Central memory CD8-positive, alpha-beta T cell (primary cell): Measurements from ENCODE around the gene DGKH.

Experiments used
- ATAC-seq: fragments of 150-1000 bp; cut with Tn5 transposase; replicated peaks from 2 replicates; pipeline ENCODE4 v1.10.0; 2022; ENCODE audit warnings: mild to moderate bottlenecking, moderate FRiP score, moderate number of reproducible peaks; ENCODE audit not compliant: poor library complexity, severe bottlenecking; ENCODE audit errors: extremely low read depth
- DNase-seq, 2 donors: peaks; one replicate each; pipeline ENCODE4 v3.0.0; 2021; ENCODE audit warnings: low spot score in 2 of 2
- H3K27ac Mint-ChIP-seq: one replicate; pipeline ENCODE4 v1.8.0; 2022; ENCODE audit warnings: low read depth, mild to moderate bottlenecking, moderate library complexity, mixed read lengths
- H3K27me3 Mint-ChIP-seq: one replicate; pipeline ENCODE4 v1.8.0; 2022; ENCODE audit warnings: mixed read lengths
- H3K36me3 Mint-ChIP-seq: one replicate; pipeline ENCODE4 v1.8.0; 2022; ENCODE audit warnings: mild to moderate bottlenecking, moderate library complexity, mixed read lengths; ENCODE audit not compliant: insufficient read depth
- H3K4me1 Mint-ChIP-seq: one replicate; pipeline ENCODE4 v1.8.0; 2022; ENCODE audit warnings: mixed read lengths
- H3K4me3 Mint-ChIP-seq: one replicate; pipeline ENCODE4 v1.8.0; 2022; ENCODE audit warnings: mild to moderate bottlenecking, moderate library complexity, mixed read lengths
- H3K9me3 Mint-ChIP-seq: one replicate; pipeline ENCODE4 v1.8.0; 2022; ENCODE audit warnings: mixed read lengths

DGKH gene

GRCh38 chr13:42048342-42048683, at the start of gene DGKH:
Gene DGKH, plus strand, starts transcription at chr13:42048648. Its CDS starts 126 bp downstream, at chr13:42048774.
- H3K4me1 Mint-ChIP-seq, result peaks cover 8% of the 10 kb centered on the region
- H3K4me3 Mint-ChIP-seq, result peak within 1 kb of the TSS; percentile 89
- no peaks in the 10 kb centered on the region for H3K27me3 Mint-ChIP-seq
- H3K9me3 Mint-ChIP-seq, result no peaks in the 10 kb centered on the region
- DNase-seq, result no peak
- H3K27ac Mint-ChIP-seq, result peak within 1 kb of the TSS; percentile 68
- peak; percentile 49 for ATAC-seq
- H3K36me3 Mint-ChIP-seq, result no peaks in the 10 kb centered on the region

GRCh38 chr13:42000846-42001245, 47.6 kb upstream of the DGKH start:
- no peak for ATAC-seq
- Mint-ChIP-seq H3K4me1 (no peaks in the 10 kb centered on the region), H3K4me3 (no peak overlapping the region), H3K36me3 (peaks cover 2% of the 10 kb centered on the region), H3K27me3 (peaks cover 24% of the 10 kb centered on the region), H3K9me3 (no peaks in the 10 kb centered on the region), H3K27ac (no peak overlapping the region)
- DNase-seq, result no peak

DNA sequence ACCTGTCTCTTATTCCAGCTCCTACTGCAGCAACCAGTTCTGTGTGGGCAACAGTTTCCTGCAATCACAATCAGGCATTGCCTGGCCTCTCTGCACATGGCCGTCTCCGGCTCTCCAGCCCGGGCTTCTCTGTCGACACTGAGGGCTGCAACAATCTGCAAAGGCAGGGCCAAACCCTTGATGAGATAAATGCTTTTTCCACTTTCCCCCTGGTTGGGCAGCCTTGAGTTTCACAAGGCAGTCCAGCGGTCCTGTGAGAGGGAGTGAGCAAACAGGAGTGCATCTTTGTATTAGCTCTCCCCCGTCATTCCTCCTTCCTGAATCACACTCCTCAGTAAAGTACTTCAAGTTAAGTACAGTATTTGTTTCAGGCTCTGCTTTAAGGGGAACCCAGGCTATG, 46.9 kb upstream of the DGKH start:
- H3K4me3 Mint-ChIP-seq, result no peak overlapping the region
- no peak for ATAC-seq
- H3K27ac Mint-ChIP-seq, result no peak overlapping the region
- H3K4me1 Mint-ChIP-seq, result no peaks in the 10 kb centered on the region
- H3K9me3 Mint-ChIP-seq, result no peaks in the 10 kb centered on the region
- DNase-seq, result no peak
- peaks cover 24% of the 10 kb centered on the region for H3K27me3 Mint-ChIP-seq
- H3K36me3 Mint-ChIP-seq, result peaks cover 2% of the 10 kb centered on the region

GRCh38 chr13:42002066-42002465, 46.4 kb upstream of the DGKH start:
- ATAC-seq, result no peak
- no peak overlapping the region for H3K27ac Mint-ChIP-seq
- no peak overlapping the region for H3K4me3 Mint-ChIP-seq

DNA sequence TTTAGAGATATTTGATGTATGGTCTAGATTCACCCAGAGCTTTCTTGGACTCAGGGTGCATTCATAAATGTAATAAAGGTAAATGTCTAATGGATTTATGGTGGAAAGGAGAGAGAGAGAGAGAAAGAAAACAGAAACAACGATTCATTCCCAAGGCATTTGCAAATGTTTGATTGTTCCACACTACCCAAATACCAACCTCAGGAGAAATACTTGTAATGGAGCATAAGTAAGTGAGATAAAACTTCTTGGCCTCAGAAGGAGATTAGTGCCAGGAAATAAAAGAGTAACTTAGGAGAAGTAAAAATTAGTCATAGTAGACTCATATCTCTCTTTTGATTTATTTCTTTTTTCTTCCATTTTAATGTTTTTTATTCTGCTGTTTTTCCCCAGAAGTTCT, 40.6 kb upstream of the DGKH start:
- H3K27ac Mint-ChIP-seq, result no peak overlapping the region
- no peaks in the 10 kb centered on the region for H3K4me1 Mint-ChIP-seq
- no peaks in the 10 kb centered on the region for H3K36me3 Mint-ChIP-seq
- DNase-seq (no peak), ATAC-seq (no peak)
- H3K4me3 Mint-ChIP-seq, result no peak overlapping the region
- H3K9me3 Mint-ChIP-seq, result no peaks in the 10 kb centered on the region
- peaks cover 8% of the 10 kb centered on the region for H3K27me3 Mint-ChIP-seq

More at GRCh38 chr13:42002066-42002465, 46.4 kb upstream of the DGKH start:
- peaks cover 2% of the 10 kb centered on the region for H3K36me3 Mint-ChIP-seq
- H3K9me3 Mint-ChIP-seq, result no peaks in the 10 kb centered on the region
- no peak for DNase-seq
- H3K4me1 Mint-ChIP-seq, result no peaks in the 10 kb centered on the region
- H3K27me3 Mint-ChIP-seq, result peaks cover 24% of the 10 kb centered on the region

GRCh38 chr13:42009057-42009456, 39.4 kb upstream of the DGKH start:
- ATAC-seq (peak; percentile 56), DNase-seq (no peak)
- Mint-ChIP-seq H3K4me3 (no peak overlapping the region), H3K27ac (no peak overlapping the region), H3K4me1 (no peaks in the 10 kb centered on the region), H3K36me3 (no peaks in the 10 kb centered on the region), H3K9me3 (no peaks in the 10 kb centered on the region), H3K27me3 (peaks cover 8% of the 10 kb centered on the region)

DNA sequence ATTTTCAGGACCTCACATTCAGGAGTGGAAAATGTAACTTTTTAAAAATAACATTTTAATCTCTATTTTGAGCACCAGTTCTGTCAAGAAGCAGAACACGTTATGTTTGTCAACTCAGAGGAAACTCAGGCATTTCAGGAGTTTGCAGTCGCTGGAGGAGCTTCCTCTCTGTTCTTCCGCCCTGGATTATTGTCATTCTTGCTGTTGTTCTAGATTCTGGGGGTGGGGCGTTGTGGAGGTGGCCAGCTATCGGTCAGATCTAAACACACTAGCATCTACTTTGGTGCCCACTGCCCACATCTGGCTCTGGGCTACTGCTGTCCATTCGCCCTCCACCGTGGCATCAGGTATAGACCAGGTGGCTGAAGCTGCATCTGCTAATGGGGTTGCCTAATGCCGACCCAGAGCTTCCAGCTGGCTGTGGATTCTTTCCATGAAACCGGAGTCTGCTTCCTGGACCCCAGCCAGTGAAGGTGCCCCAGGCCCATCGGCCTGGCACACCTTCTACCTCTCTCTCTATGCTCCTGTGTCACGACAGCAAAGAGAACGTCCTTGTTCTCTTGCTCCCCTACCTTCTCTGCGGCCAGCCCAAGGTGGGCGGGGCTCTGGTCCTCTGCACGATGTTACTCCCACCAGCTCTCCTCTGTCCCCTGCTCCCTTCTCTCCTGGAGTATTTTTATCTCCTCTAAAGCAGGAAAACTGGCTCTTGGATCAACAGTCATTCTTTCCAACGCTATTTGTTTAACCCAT, 36.7 kb upstream of the DGKH start:
- H3K27ac Mint-ChIP-seq, result no peak overlapping the region
- H3K36me3 Mint-ChIP-seq, result no peaks in the 10 kb centered on the region
- no peak for ATAC-seq
- H3K27me3 Mint-ChIP-seq, result peaks cover 29% of the 10 kb centered on the region
- H3K9me3 Mint-ChIP-seq, result no peaks in the 10 kb centered on the region
- no peak overlapping the region for H3K4me3 Mint-ChIP-seq
- no peak for DNase-seq
- H3K4me1 Mint-ChIP-seq, result no peaks in the 10 kb centered on the region

DNA sequence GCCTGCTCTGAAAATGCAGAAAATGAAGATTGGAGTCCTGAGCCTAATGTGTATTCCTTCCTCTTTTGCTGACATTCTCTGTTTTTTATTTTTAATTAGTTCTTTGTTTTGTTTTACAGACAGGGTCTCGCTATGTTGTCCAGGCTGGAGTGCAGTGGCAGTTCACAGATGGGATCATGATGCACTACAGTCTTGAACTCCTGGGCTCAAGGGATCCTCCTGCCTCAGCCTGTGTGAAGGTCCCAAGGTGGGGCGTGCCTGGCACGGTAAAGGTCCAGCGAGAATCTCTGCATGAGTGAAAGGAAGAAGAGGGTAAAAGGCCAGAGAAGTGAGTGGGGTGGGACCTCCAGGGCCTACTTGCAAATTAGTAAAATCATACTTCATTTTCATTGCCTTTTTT, 34.3 kb upstream of the DGKH start:
- Mint-ChIP-seq H3K4me3 (no peak overlapping the region), H3K36me3 (no peaks in the 10 kb centered on the region), H3K27ac (no peak overlapping the region), H3K9me3 (no peaks in the 10 kb centered on the region), H3K4me1 (no peaks in the 10 kb centered on the region), H3K27me3 (peaks cover 44% of the 10 kb centered on the region)
- DNase-seq (no peak), ATAC-seq (no peak)

DNA sequence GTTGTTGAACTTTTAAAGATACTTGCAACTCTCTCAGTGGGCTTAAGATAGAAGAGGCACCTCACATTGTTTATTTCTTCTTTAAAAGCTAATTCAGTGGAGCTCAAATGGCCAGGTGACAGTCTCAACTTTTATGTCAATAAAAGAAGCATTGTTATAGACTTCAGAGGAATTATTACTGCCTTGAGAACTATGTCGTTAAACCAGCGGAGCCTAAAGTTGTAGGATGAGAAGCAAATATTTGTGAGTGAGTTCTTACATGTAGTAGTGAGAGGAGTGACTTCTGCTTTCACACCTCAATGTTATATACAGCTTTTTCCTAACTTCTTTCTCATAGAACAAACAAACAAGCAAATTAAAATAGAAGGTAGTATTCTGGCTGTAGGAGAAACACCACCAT, 31.2 kb upstream of the DGKH start:
- no peaks in the 10 kb centered on the region for H3K9me3 Mint-ChIP-seq
- H3K4me3 Mint-ChIP-seq, result no peak overlapping the region
- ATAC-seq (no peak), DNase-seq (no peak)
- no peaks in the 10 kb centered on the region for H3K4me1 Mint-ChIP-seq
- no peaks in the 10 kb centered on the region for H3K36me3 Mint-ChIP-seq
- no peak overlapping the region for H3K27ac Mint-ChIP-seq
- peaks cover 38% of the 10 kb centered on the region for H3K27me3 Mint-ChIP-seq

- ATAC-seq (no peak), DNase-seq (no peak)
- Mint-ChIP-seq H3K4me3 (no peak overlapping the region), H3K36me3 (no peaks in the 10 kb centered on the region), H3K9me3 (no peaks in the 10 kb centered on the region), H3K27ac (no peak overlapping the region), H3K27me3 (peaks cover 27% of the 10 kb centered on the region), H3K4me1 (no peaks in the 10 kb centered on the region)
Observed at GRCh38 chr13:42021851-42022250, 26.6 kb upstream of the DGKH start.

- no peaks in the 10 kb centered on the region for H3K9me3 Mint-ChIP-seq
- H3K4me3 Mint-ChIP-seq, result no peak overlapping the region
- no peak overlapping the region for H3K27ac Mint-ChIP-seq
- H3K36me3 Mint-ChIP-seq, result no peaks in the 10 kb centered on the region
- no peak for ATAC-seq
- peaks cover 27% of the 10 kb centered on the region for H3K27me3 Mint-ChIP-seq
- DNase-seq, result no peak
- H3K4me1 Mint-ChIP-seq, result no peaks in the 10 kb centered on the region
Observed at GRCh38 chr13:42022336-42022735, 26.1 kb upstream of the DGKH start.

DNA sequence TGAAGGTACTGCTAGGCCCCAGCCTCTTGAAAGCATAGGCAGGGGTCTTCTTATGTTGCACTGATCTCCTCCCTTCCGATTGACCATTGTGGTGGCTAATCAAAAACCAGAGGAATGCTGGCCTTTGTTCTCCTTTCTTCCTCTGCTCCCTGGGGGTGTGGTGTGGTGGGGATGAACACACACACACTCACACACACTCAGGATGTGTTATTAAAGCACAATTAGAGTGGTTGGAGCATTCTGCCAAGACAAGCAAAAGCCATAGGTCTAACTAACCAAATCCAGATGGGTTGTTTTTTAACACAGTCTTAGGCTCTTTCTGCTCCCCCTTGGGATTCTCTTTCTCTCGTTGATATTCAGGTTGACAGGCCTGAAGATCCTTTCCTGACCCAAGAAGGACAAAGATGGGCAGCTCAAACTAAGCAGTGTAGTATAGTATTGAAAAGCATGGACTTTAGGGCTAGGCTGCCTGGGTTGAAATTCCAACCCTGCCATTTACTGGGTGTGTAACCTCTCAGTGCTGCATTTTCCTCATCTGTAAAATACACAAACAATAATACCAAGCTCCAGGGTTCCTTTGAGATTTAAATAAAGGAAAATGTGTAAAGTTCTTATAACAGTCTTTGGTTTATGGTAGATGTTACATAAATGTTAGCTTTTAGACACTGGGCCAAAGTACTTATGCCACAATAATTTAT, 25.5 kb upstream of the DGKH start:
- Mint-ChIP-seq H3K27ac (no peak overlapping the region), H3K36me3 (no peaks in the 10 kb centered on the region), H3K9me3 (no peaks in the 10 kb centered on the region), H3K27me3 (peaks cover 24% of the 10 kb centered on the region), H3K4me3 (no peak overlapping the region), H3K4me1 (no peaks in the 10 kb centered on the region)
- ATAC-seq (no peak), DNase-seq (no peak)

- H3K4me1 Mint-ChIP-seq, result no peaks in the 10 kb centered on the region
- no peak for DNase-seq
- no peaks in the 10 kb centered on the region for H3K9me3 Mint-ChIP-seq
- H3K27ac Mint-ChIP-seq, result no peak overlapping the region
- H3K36me3 Mint-ChIP-seq, result no peaks in the 10 kb centered on the region
- no peak overlapping the region for H3K4me3 Mint-ChIP-seq
- ATAC-seq, result no peak
- H3K27me3 Mint-ChIP-seq, result peaks cover 41% of the 10 kb centered on the region
Observed at GRCh38 chr13:42027286-42027685, 21.2 kb upstream of the DGKH start.
